Left ventricle myocardium inferior (tissue), 1 donor: Measurements from ENCODE around the gene GALR2. TPM values are rescaled to one million over a fixed set of nuclear protein-coding genes. Genes with fewer than 3 reads are reported as not detected.

Source experiments
- DNase-seq: peaks from one replicate; pipeline ENCODE4 v3.0.0-alpha.2; 2020
- H3K27ac ChIP-seq: fragments of 200-600 bp; replicated peaks from 2 replicates; pipeline ENCODE4 v1.8.0; 2021
- H3K27me3 ChIP-seq: fragments of 200-600 bp; 2 replicates; pipeline ENCODE4 v1.8.0; 2021; ENCODE audit warnings: low read depth
- H3K36me3 ChIP-seq: fragments of 200-600 bp; 2 replicates; pipeline ENCODE4 v1.8.0; 2021
- H3K4me1 ChIP-seq: fragments of 200-600 bp; 2 replicates; pipeline ENCODE4 v1.8.0; 2021
- H3K4me3 ChIP-seq: fragments of 200-600 bp; 2 replicates; pipeline ENCODE4 v1.8.0; 2021; ENCODE audit warnings: mild to moderate bottlenecking, moderate library complexity
- H3K9me3 ChIP-seq: fragments of 200-600 bp; replicated peaks from 2 replicates; pipeline ENCODE4 v1.8.0; 2021
- intact Hi-C: fragments of 100-400 bp; cut with micrococcal nuclease; formaldehyde crosslinking; loops from one replicate; pipeline ENCODE4 v1.11.0; 2022
- total RNA-seq: library from RNA; stranded (reverse); fragmentation: NEBNext Ultra II Directional; extraction: Animal tissue kit (Norgen Biotek cat#: 25700); gene quantifications from one replicate; pipeline ENCODE4 v1.2.1, GENCODE V29; 2021
- TF ChIP-seq, protein P1 (sequence below): fragments of 200-600 bp; IDR thresholded peaks from 2 replicates; pipeline ENCODE4 v1.8.0; 2021; ENCODE audit warnings: antibody characterized with exemption, mild to moderate bottlenecking, borderline replicate concordance
- donor health status: DM: no; HTN: yes; CAD: no; lungs with severe emphysema.

The GALR2 gene
- total RNA-seq, 1 donor from 2014 or later = not detected

DNA sequence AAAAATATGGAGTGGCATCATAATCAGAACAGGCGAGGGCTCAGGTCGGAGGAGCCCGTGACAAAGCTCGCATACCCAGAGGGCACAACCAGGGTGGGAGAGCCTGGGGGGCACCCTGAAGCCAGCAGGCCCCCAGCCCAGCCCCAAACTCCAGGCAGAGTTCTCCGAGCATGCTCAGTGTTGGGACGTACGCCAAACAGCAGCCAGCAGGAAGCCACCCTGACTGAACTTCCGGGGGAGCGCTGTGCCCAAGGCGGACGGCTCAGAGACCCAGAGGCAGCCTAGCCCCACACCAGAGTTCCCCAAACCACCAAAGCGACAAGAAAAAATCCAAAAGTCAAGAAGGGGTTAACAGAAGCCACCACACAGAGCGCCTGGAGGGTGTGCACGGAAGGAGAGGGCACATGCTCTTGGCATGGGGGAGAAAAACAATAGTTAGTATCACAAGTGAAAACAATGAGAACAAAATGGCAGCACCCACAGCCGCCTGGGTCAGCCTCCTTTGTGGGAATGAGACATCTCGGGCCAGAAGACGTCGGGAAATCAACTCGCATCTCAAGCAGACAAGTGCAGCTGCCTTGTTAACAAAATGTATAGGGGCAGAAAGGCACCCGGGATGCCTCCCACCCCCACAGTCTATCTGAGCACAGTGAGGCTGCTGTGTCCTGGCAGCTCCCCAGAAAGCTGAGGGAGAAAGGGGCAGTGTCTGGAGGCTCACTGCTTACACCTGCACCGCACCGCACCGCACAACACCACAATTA lies 17.1 kb downstream of the GALR2 start:
- H3K36me3 ChIP-seq = peaks cover 98% of the 10 kb centered on the region
- no peak for DNase-seq
- H3K4me1 ChIP-seq = peaks cover 9% of the 10 kb centered on the region
- intact Hi-C loops = no loop called here
- no peaks in the 10 kb centered on the region for H3K9me3 ChIP-seq
- no peak overlapping the region for H3K27ac ChIP-seq
- H3K27me3 ChIP-seq = no peaks in the 10 kb centered on the region
- TF ChIP-seq, protein P1, sequence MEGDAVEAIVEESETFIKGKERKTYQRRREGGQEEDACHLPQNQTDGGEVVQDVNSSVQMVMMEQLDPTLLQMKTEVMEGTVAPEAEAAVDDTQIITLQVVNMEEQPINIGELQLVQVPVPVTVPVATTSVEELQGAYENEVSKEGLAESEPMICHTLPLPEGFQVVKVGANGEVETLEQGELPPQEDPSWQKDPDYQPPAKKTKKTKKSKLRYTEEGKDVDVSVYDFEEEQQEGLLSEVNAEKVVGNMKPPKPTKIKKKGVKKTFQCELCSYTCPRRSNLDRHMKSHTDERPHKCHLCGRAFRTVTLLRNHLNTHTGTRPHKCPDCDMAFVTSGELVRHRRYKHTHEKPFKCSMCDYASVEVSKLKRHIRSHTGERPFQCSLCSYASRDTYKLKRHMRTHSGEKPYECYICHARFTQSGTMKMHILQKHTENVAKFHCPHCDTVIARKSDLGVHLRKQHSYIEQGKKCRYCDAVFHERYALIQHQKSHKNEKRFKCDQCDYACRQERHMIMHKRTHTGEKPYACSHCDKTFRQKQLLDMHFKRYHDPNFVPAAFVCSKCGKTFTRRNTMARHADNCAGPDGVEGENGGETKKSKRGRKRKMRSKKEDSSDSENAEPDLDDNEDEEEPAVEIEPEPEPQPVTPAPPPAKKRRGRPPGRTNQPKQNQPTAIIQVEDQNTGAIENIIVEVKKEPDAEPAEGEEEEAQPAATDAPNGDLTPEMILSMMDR = no peak
- no peak overlapping the region for H3K4me3 ChIP-seq

GRCh38 chr17:76092526-76093413 lies 18.2 kb downstream of the GALR2 start:
- intact Hi-C loops = no loop called here
- TF ChIP-seq, protein P1 = no peak
- Histone ChIP-seq H3K36me3 (peaks cover 98% of the 10 kb centered on the region), H3K9me3 (no peaks in the 10 kb centered on the region), H3K27me3 (no peaks in the 10 kb centered on the region), H3K4me3 (no peak overlapping the region), H3K4me1 (peaks cover 9% of the 10 kb centered on the region), H3K27ac (no peak overlapping the region)
- no peak for DNase-seq

DNA sequence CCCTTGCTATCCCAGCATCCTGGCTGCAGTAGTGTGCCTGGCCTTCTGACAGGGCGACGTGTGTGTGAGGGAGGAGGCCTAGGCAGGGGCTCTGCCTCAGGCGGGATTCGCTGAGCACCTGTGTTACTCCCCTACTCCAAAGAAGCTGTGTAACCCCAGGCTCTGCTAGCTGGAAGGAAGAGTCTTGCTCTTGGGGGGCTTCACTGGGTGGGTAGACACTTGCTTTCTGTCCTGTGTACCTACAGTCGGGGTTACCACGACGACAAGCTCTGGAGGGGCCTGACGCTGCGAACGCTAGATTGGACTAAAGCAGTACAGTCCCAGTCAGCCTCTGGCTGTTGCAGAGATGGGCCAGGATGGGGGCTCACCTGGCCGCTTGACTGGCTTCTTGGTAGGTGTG lies 19.5 kb downstream of the GALR2 start:
- no peak for DNase-seq
- TF ChIP-seq, protein P1 = no peak
- Histone ChIP-seq H3K4me1 (peaks cover 9% of the 10 kb centered on the region), H3K9me3 (no peaks in the 10 kb centered on the region), H3K36me3 (peaks cover 94% of the 10 kb centered on the region), H3K27me3 (no peaks in the 10 kb centered on the region), H3K4me3 (no peak overlapping the region), H3K27ac (no peak overlapping the region)
- intact Hi-C loops = no loop called here

DNA sequence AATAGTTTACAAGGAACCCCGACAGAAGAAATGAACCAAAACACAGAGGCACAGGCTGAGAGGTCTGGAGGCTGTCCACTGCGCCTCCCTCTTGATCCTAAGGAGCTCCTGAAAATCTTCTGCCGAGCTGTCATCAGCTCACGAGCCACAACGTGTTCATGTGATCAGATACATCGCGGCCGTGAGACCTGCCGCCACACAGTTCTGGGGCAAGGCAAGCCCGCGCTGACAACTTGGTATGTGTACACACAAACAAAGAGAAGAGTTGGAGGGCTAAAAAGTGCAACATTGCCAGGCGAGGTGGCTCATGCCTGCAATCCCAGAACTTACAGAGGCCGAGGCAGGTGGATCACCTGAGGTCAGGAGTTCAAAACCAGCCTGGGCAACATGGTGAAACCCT lies 21.4 kb downstream of the GALR2 start:
- Histone ChIP-seq H3K4me3 (no peak overlapping the region), H3K27ac (no peak overlapping the region), H3K9me3 (no peaks in the 10 kb centered on the region), H3K36me3 (peaks cover 94% of the 10 kb centered on the region), H3K4me1 (no peaks in the 10 kb centered on the region), H3K27me3 (no peaks in the 10 kb centered on the region)
- DNase-seq = no peak
- intact Hi-C loops = no loop called here
- TF ChIP-seq, protein P1 = no peak

DNA sequence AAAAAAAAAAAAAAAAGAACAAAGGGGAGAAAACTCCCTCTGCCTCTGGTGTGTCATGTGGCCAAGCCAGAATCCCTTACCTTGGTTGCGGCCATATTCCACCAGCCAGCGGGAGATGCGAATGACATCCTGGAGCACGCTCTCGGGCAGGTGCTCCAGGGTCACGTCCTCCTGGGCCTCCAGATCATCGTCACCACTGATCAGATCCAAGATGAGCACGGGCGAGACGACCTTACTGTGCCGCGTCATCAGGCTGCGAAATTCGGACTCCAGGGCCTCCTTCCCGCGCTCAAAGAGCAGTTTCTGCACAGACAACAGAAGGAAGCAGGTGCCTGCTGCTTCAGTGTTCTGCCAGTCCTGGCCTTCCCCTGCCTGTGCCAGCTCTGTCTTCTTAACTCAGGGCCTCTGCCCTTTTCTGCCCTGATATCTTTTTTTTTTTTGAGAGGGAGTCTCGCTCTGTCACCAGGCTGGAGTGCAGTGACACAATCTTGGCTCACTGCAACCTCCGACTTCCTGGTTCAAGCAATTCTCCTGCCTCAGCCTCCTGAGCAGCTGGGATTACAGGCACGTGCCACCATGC lies 23.2 kb downstream of the GALR2 start:
- no peaks in the 10 kb centered on the region for H3K9me3 ChIP-seq
- H3K27ac ChIP-seq = no peak overlapping the region
- no peak overlapping the region for H3K4me3 ChIP-seq
- H3K4me1 ChIP-seq = peaks cover 14% of the 10 kb centered on the region
- H3K36me3 ChIP-seq = peaks cover 90% of the 10 kb centered on the region
- no peak for DNase-seq
- no peaks in the 10 kb centered on the region for H3K27me3 ChIP-seq
- intact Hi-C loops = no loop called here
- TF ChIP-seq, protein P1 = no peak
